Choroid plexus epithelial cell (primary cell): ENCODE results near the gene C1orf74.

Source experiments
- DNase-seq: peaks from one replicate; pipeline ENCODE4 v3.0.0-alpha.2; 2010; ENCODE audit warnings: low read depth
- H3K4me3 ChIP-seq: 2 replicates; pipeline ENCODE4 v1.5.1; 2011; ENCODE audit warnings: low read depth, mild to moderate bottlenecking, control low read depth, low read length, moderate library complexity
- TF ChIP-seq, protein P1 (sequence below): conservative IDR thresholded peaks from 2 replicates; pipeline ENCODE4 v1.5.1; 2011; ENCODE audit warnings: low read depth, mild to moderate bottlenecking, control low read depth, inconsistent platforms, low read length, moderate library complexity

C1orf74 gene

DNA sequence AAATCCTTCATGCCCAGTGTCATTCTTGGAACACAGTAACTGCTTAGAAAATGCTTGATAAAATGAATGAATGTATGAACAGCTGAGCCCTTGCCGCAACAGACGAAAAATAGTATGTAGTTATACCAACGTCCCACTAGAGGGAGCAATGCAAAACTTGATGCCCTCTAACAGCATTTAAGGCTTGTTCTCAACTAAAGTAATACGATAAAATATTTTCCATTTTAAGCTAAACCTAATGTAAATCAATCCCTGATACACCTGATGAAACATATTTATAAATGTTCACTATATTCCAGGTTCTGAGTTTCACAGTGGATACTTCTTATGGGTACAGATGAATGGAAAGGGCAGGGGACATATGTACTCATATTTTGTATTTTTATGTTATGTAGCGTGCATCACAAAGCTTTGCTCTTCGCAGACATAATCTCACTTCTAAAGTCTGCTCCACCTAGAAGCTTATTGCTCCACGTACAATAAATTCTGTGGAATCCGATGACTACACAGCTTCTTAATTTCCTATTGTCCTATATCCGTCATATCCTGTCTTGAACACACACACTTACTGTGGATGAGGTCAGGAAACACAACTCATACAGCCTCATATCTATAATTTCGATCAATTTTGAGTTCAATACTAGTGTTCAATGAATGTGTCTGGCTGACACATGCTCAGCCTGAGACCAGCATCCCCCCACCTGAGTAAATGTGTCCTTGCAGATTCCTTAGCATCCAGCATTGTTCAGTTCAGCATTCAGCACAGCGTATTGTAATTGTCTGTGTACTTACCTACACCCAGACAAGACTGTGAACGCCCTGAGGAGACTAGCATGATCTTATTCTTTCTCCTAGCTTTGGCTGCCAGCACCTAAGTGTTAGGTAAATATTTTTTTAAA is 39.0 kb upstream of the C1orf74 start:
- peak; percentile 89 for DNase-seq
- no peak overlapping the region for H3K4me3 ChIP-seq
- TF ChIP-seq, protein P1, sequence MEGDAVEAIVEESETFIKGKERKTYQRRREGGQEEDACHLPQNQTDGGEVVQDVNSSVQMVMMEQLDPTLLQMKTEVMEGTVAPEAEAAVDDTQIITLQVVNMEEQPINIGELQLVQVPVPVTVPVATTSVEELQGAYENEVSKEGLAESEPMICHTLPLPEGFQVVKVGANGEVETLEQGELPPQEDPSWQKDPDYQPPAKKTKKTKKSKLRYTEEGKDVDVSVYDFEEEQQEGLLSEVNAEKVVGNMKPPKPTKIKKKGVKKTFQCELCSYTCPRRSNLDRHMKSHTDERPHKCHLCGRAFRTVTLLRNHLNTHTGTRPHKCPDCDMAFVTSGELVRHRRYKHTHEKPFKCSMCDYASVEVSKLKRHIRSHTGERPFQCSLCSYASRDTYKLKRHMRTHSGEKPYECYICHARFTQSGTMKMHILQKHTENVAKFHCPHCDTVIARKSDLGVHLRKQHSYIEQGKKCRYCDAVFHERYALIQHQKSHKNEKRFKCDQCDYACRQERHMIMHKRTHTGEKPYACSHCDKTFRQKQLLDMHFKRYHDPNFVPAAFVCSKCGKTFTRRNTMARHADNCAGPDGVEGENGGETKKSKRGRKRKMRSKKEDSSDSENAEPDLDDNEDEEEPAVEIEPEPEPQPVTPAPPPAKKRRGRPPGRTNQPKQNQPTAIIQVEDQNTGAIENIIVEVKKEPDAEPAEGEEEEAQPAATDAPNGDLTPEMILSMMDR: peak; percentile 72

DNA sequence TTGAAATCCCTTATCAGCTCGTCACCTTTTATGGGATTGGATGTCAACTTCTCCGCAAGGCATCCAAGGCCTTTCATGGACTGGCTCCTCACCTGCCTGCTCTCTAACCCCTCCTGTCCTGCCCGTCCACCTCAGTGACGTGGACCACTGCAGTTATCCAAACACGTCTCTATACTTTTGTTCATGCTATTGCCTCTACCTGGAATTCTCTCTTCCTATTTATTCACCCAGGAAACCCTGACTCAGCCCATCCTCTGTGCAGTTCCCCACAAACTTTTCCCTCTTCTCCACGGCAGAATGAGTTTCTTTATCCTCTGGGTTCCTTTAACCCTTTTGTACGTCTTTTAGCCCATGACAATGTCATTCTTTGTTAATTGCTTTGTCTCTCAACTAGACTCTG is 38.3 kb upstream of the C1orf74 start:
- no peak for DNase-seq
- TF ChIP-seq, protein P1: no peak
- H3K4me3 ChIP-seq: no peak overlapping the region

DNA sequence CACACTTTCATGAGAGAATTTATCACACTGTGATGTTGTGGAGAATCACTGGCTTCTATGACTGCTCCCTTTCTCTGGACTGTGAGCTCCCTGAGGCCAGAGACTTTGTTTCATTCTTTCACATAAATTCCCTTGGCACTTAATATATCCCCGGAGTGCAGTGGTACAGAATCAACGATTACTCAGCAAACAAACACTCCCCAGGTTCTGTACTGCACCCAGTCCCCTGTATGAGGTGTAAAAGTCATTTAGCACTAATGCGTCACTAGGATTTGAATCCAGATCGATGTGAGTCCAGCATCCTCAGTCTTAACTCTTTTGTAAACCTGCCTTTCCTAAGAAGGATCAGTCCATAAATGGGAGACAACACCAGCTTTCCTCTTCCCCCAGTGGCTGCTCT is 36.6 kb upstream of the C1orf74 start:
- TF ChIP-seq, protein P1: no peak
- no peak overlapping the region for H3K4me3 ChIP-seq
- DNase-seq: no peak

GRCh38 chr1:209819058-209819457 is 34.7 kb upstream of the C1orf74 start:
- no peak overlapping the region for H3K4me3 ChIP-seq
- TF ChIP-seq, protein P1: no peak

DNA sequence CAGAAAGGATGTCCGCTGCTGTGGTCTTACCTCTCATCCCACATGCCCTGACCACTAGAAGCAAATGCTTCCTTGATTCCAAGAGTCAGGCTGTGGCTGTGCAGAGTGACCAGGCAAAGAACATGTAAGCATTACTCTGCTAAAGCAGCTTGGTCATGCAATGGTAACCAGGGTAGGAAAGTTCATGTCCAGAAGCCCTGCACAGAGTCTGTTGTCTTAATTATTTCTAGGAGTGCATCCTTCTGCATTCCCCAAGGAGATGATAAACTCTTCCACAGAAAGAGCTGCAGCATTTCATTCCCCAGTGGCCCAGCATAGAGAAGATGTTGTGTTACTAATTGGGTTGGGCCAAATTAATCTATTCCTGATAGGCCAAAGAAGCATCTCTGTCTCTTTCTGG is 33.3 kb upstream of the C1orf74 start:
- H3K4me3 ChIP-seq: no peak overlapping the region
- TF ChIP-seq, protein P1: no peak
- DNase-seq: no peak

More at GRCh38 chr1:209819058-209819457, 34.7 kb upstream of the C1orf74 start:
- DNase-seq: no peak

- no peak overlapping the region for H3K4me3 ChIP-seq
- TF ChIP-seq, protein P1: no peak
- no peak for DNase-seq
Measured at GRCh38 chr1:209816923-209817322, 32.6 kb upstream of the C1orf74 start.

- TF ChIP-seq, protein P1: no peak
- no peak for DNase-seq
- no peak overlapping the region for H3K4me3 ChIP-seq
Measured at GRCh38 chr1:209815931-209816341, 31.6 kb upstream of the C1orf74 start.
